Measurements from ENCODE around the gene ULBP1.
"Not testable (repeated sequence)": the region's sequence is repeated elsewhere in the genome, so short reads cannot be mapped to it uniquely, and the experiment has no call there.

ULBP1 gene

GRCh38 chr6:150008588-150008987, 44.8 kb downstream of the ULBP1 start:
- peak in 1 of 4 experiments; percentile 20 for DNase-seq

DNA sequence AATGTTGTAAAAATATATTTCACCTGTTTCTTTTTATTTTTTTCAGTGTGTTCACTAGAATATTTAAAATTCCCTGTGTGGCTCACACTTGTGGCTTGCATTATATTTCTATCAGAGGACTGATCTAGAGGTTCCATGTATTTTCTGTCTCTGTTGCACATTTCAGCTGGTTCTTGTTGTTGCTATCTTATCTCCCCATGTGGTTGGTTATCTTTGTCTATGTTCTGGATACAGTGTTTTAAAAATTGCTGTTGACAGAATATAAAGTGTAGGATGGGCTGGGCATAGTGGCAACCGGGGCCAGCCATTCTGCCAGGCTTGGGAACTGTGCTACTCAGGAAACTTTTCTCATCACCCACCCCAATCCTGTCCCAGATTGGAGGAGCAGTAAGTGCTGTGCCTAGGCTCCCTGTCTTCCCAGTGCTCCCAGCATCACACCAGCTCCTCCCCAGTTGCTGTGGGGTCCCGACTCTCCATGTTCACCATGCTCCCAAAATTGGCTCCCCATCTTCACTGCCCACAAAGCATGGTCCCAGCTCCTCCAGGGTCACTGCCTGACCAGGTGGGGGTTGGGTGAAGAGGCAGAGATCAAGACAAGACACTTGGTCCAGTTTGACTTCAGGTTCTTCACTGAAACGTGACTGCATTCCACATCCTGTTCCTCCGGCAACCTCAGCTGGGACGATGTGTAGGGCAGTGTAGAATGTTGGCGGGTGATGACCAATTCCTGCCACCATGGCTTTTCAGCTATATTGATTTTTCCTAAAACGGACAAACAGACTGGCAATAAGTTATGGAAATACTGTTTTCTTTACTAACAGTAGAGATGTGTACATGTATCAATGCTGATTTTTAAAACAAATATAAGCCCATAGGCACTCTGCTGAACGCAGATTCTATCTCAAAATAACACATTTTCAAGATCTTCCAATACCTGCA, 49.4 kb downstream of the ULBP1 start:
- not testable (repeated sequence) for DNase-seq

GRCh38 chr6:150013785-150014622, 50.3 kb downstream of the ULBP1 start:
- not testable (repeated sequence) for DNase-seq

- not testable (repeated sequence) for DNase-seq
Observed at GRCh38 chr6:150014623-150015280, 51.0 kb downstream of the ULBP1 start.

GRCh38 chr6:150015281-150016001, 51.7 kb downstream of the ULBP1 start:
- not testable (repeated sequence) for DNase-seq

- DNase-seq: peak in 2 of 4 experiments; percentile 11 to 15
Observed at GRCh38 chr6:150016324-150017185, 52.8 kb downstream of the ULBP1 start.

DNA sequence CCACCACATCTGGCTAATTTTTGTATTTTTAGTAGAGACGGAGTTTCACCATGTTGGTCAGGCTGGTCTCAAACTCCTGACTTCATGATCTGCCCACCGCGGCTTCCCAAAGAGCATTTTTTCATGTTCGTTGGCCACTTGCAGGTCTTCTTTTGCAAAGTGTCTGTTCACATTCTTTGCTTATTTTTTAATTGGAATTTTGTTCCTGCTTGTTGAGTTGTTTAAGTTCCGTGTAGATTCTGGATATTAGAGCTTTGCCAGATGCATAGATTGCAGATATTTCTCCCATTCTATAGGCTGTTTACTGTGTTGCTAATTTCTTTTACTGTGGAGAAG, 53.4 kb downstream of the ULBP1 start:
- DNase-seq: not testable (repeated sequence)

GRCh38 chr6:150018846-150019580, 55.3 kb downstream of the ULBP1 start:
- DNase-seq: no peak

- not testable (repeated sequence) for DNase-seq
Observed at GRCh38 chr6:150021870-150022269, 58.1 kb downstream of the ULBP1 start.

Measured in activated CD4-positive, CD25-positive, alpha-beta regulatory T cell (primary cell).